ENCODE results near the gene PLA2G1B. TPM values are rescaled to one million over a fixed set of nuclear protein-coding genes. Genes with fewer than 3 reads are reported as not detected.

PLA2G1B gene
- total and polyA plus RNA-seq, 2 of the 13 experiments (the other 11 are each of a cell fraction or from before 2014, with no cell fraction given), result 0.33 to 1.4 TPM

GRCh38 chr12:120290609-120291305, 36.8 kb downstream of the PLA2G1B start (continued):
- TF ChIP-seq DMTF1 (CRISPR knock-in tag; IDR thresholded peaks at IDR 0.05) (0 out of 2 replicates have a peak, but pooled peaks have one; percentile 12), KDM5B (CRISPR knock-in tag; IDR thresholded peaks at IDR 0.05; ENCODE audit: borderline replicate concordance) (no peak; the same call in 1 of the 2 replicates), PCBP2 (optimal IDR thresholded peaks at IDR 0.05; ENCODE audit: low read depth, low read length, poor library complexity, severe bottlenecking) (no peak), ZNF33B (CRISPR knock-in tag; IDR thresholded peaks at IDR 0.05) (no peak), ZSCAN25 (CRISPR knock-in tag; IDR thresholded peaks at IDR 0.05) (no peak), ZNF891 (CRISPR knock-in tag; IDR thresholded peaks at IDR 0.05) (no peak), ZBTB40 (IDR thresholded peaks at IDR 0.05) (no peak), ZBTB40 (CRISPR knock-in tag; IDR thresholded peaks at IDR 0.05) (0 out of 2 replicates have a peak, but pooled peaks have one; percentile 18), ATF6 (CRISPR knock-in tag; conservative IDR thresholded peaks at IDR 0.05) (no peak), KDM3A (CRISPR knock-in tag; IDR thresholded peaks at IDR 0.05; ENCODE audit: low read depth) (no peak), ATF7-NPFF (CRISPR knock-in tag; IDR thresholded peaks at IDR 0.05; ENCODE audit: low read depth) (no peak), MAFG (CRISPR knock-in tag; IDR thresholded peaks at IDR 0.05) (no peak), ARID3A (IDR thresholded peaks at IDR 0.05; ENCODE audit: low read depth, low read length) (no peak), ZFP37 (CRISPR knock-in tag; IDR thresholded peaks at IDR 0.05; ENCODE audit: borderline replicate concordance) (0 out of 2 replicates have a peak, but pooled peaks have one; percentile 54)
